Vagina (tissue), 2 donors: ENCODE results near the gene MRPL1.

Source experiments
- CTCF ChIP-seq, 3 experiments: fragments of 450-650 bp in 2 of 3; fragments of 200-600 bp in 1 of 3; sonication (generic) in 1 of 3; IDR thresholded peaks; one replicate each; pipeline ENCODE4 v1.5.1; 2017 to 2019; ENCODE audit warnings: antibody characterized with exemption in 3 of 3, mild to moderate bottlenecking in 2 of 3, moderate library complexity in 2 of 3
- POLR2AphosphoS5 ChIP-seq, 2 donors: sonication (generic); formaldehyde crosslinking; IDR thresholded peaks; one replicate each; pipeline ENCODE4 v1.9.0; 2017; ENCODE audit warnings: antibody characterized with exemption in 2 of 2, mild to moderate bottlenecking in 2 of 2, low read depth in 1 of 2; ENCODE audit not compliant: insufficient read depth in 1 of 2

GRCh38 chr4:77865259-77865658, 2.6 kb downstream of the MRPL1 start:
- TF ChIP-seq CTCF (IDR thresholded peaks at IDR 0.05) (no peak), POLR2AphosphoS5 (IDR thresholded peaks at IDR 0.05; ENCODE audit: insufficient read depth in 1 of 2, low read depth in 1 of 2) (no peak)
